ENCODE measurements around the gene AP3S2.
"Not testable (repeated sequence)": the region's sequence is repeated elsewhere in the genome, so short reads cannot be mapped to it uniquely, and the experiment has no call there.

AP3S2 gene

GRCh38 chr15:89802986-89803824 is 90.6 kb downstream of the AP3S2 start:
- in situ Hi-C loops (cut with MboI; ENCODE audit: low sequenced_read_pairs), result no loop called here

- in situ Hi-C loops (cut with MboI; ENCODE audit: low sequenced_read_pairs), result no loop called here
These were observed 91.4 kb downstream of the AP3S2 start for GRCh38 chr15:89802231-89802928.

- in situ Hi-C loops (cut with MboI; ENCODE audit: low sequenced_read_pairs), result no loop called here
These were observed 92.2 kb downstream of the AP3S2 start for GRCh38 chr15:89801471-89802195.

DNA sequence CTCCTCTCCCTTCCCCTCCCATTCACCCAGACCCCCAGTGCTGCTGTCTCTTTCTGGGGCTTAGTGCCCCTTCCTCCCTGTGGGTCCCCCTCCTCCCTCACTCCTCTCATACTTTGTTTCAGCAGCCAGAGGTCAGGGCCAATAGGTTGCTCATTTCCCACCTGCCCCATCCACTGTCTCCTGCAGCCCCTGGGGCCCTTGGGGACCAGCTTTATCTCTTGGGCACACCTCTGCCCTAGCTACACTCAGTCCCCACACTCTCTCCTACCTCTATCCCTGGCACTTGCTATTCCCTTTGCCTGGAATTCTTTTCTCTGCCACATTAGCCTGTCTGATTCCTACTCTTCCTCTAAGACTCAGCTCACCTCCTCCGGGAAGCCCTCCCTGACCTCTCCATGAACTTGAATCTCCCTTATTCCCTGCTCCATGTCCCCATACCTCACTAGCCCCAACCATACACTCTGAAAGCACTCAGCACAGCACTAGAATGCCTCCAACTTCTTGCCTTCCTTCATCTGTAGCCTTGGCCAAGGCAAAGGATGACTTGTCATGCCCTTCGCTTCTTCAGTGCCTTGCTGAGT is 93.8 kb downstream of the AP3S2 start:
- in situ Hi-C loops (cut with MboI; ENCODE audit: low sequenced_read_pairs), result no loop called here

DNA sequence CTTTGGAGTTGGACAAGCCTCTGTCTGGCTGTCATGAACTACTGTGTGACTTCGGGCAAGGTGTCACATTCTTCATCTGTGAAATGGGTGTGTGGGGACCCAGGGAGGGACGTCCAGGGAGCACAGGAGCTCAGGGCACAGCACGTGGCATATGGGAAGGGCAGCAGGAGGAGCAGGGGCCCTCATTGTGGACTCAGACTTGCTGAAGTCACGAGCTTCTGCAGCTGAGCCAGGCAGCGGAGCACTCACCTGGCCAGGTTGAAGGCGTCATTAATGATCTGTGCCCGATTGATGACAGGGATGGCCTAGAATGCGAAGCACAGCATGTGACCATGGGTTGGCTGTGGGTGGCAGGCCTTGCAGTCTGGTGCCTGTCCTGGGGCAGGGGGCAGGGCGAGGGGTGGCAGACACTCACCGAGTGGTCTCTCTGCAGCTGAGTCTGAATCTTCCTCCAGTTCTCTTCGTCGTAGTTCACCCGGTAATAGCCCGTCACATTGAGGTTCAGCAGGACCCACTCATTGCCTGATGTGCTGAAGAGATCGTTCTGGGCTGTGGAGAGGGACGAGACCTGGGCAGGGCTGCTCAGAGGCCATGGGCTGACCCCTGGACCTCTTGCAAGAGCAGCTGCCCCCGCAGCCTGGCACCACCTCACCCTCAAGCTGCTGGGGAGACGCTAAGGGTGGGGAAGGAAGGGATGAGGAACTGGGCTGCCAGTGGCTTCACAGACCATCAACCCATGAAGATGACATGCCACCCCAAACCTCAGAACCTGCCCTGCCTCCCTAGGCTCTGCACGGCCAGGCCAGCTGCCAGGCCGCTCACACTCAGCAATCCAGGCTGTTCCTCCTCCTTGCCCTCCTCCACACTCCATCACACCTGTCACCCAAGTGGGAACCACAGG is 94.5 kb downstream of the AP3S2 start:
- in situ Hi-C loops (cut with MboI; ENCODE audit: low sequenced_read_pairs), result no loop called here

DNA sequence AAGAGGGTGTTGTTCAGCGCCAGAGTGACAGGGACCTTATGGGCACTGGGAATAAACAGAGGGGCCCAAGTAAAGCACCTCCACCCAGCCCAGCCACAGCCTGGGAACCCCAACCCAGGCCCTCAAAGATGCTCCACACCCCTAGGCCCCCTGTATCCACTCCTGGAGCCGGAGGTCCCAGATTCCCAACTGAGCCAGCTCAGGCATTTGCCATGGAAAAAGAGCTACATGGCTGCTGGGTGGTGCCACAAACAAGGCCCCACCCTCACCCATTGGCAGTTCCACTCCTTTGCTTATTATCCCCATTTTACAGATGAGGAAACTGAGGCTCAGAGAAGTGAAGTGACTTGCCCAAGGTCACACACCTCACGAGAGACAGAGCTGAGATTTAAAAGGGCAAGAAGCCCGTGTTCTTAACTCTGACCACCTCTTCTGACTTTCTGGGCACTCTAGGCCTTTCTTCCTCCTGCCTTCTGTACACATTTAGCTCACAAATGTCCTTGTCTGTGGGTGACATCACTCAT is 96.1 kb downstream of the AP3S2 start:
- in situ Hi-C loops (cut with MboI; ENCODE audit: low sequenced_read_pairs), result no loop called here

GRCh38 chr15:89795996-89796395 is 97.8 kb downstream of the AP3S2 start:
- in situ Hi-C loops (cut with MboI; ENCODE audit: low sequenced_read_pairs), result no loop called here

GRCh38 chr15:89794627-89795241 is 99.1 kb downstream of the AP3S2 start:
- in situ Hi-C loops (cut with MboI; ENCODE audit: low sequenced_read_pairs), result no loop called here

GRCh38 chr15:89792106-89792805 is 101.5 kb downstream of the AP3S2 start:
- in situ Hi-C loops (cut with MboI; ENCODE audit: low sequenced_read_pairs), result no loop called here

- in situ Hi-C loops (cut with MboI; ENCODE audit: low sequenced_read_pairs), result no loop called here
These were observed 103.1 kb downstream of the AP3S2 start for GRCh38 chr15:89790661-89791060.

DNA sequence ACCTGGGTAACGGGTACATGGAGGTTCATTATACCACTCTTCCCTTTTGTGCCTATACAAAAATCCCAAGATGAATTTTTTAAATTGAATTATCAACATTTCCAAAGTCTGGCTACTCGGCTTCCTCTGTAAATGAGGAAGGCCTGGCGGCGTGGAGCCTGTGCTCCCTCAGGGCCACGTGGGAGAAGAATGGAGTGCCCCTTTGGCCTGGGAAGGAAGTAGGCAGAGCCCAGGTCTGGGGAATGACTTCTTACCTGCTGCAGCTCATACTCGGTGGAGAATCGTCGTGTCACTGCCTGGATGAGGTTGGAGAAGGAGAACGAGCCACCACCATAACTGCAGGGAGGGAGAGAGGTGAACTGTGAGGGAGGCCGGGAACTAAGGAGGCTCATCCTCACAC is 103.6 kb downstream of the AP3S2 start:
- in situ Hi-C loops (cut with MboI; ENCODE audit: low sequenced_read_pairs), result no loop called here

DNA sequence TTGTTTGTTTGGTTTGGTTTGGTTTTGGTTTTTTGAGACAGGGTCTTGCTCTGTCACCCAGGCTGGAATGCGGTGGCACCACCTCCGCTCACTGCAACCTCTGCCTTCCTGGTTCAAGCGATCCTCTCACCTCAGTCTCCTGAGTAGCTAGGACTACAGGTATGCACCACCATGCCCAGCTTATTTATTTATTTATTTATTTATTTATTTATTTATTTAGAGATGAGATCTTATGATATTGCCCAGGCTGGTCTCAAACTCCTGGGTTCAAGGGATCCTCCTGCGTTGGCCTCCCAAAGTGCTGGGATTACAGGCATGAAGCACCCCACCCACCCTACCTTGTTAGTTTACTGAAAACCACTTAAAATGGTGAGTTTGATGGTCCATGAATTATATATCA is 105.2 kb downstream of the AP3S2 start:
- in situ Hi-C loops (cut with MboI; ENCODE audit: low sequenced_read_pairs), result not testable (repeated sequence)

DNA sequence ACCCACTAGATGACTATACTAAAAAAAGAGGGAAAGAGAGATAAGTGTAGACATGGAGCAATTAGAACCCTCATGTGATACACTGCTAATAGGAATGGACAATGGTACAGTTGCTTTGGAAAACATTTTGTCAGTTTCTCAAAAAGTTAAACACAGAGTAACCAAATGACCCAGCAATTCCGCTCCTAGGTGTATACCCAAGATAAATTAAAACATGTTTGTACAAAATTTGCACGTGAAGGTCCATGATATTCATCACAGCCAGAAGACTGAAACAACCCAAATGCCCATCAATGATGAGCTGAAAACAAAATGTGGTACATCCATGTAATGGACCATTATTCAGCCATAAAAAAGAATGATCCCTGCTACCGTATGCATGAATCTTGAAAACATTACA is 105.8 kb downstream of the AP3S2 start:
- in situ Hi-C loops (cut with MboI; ENCODE audit: low sequenced_read_pairs), result no loop called here

DNA sequence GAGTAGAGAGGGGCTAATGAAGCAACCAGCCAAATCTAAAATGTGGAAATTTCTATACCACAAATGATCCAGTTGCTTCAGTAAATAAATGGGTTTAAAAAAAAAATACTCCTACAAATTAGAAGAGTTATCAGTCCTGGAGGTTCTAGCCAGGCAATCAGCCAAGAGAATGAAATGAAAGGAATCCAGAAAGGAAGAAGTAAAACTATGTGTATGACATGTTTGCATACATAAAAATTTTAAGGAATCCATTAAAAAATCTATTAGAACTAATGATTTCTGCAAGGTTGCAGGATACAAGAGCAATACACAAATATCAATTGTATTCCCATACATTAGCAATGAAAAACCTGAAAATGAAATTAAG is 108.0 kb downstream of the AP3S2 start:
- in situ Hi-C loops (cut with MboI; ENCODE audit: low sequenced_read_pairs), result no loop called here

GRCh38 chr15:89785064-89785773 is 108.6 kb downstream of the AP3S2 start:
- in situ Hi-C loops (cut with MboI; ENCODE audit: low sequenced_read_pairs), result no loop called here

- in situ Hi-C loops (cut with MboI; ENCODE audit: low sequenced_read_pairs), result no loop called here
These were observed 109.2 kb downstream of the AP3S2 start for GRCh38 chr15:89784686-89784960.

GRCh38 chr15:89783861-89784685 is 109.7 kb downstream of the AP3S2 start:
- in situ Hi-C loops (cut with MboI; ENCODE audit: low sequenced_read_pairs), result no loop called here

Data from HL-60/S4 (cell line).